ENCODE measurements around the gene EIF2B5.

DNA sequence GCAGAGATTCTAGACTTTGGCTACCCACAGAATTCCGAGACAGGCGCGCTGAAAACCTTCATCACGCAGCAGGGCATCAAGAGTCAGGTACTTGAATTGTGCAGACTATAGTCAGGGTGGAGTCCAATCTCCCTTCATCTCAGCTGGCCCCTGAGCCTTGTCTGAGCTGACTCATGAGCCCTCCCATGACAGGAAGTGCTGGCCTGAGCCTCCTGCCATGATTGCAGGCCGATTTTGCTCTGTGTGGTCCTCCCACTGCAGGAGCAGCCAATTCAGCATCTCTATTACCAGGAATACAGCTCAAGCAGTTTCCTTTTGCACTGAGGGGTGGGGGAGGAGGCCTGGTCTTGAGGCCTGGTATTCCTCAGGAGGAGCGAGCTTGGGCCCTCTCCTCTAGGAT is 45.0 kb downstream of the EIF2B5 start:
- TF ChIP-seq PHF8 (IDR thresholded peaks at IDR 0.05; ENCODE audit: borderline replicate concordance, low read length) (no peak), EP300 (IDR thresholded peaks at IDR 0.05; ENCODE audit: low read length) (no peak), FOXP4 (CRISPR knock-in tag; IDR thresholded peaks at IDR 0.05; ENCODE audit: borderline replicate concordance) (no peak), MAZ (CRISPR knock-in tag; conservative IDR thresholded peaks at IDR 0.05 in 1 of 2, IDR thresholded peaks at IDR 0.05 in 1 of 2) (no peak)
